HepG2 (cell line): ENCODE data around the gene ZFR. TPM values are rescaled to one million over a fixed set of nuclear protein-coding genes. Genes with fewer than 3 reads are reported as not detected.
A peak's percentile ranks its signal among the peaks of the same experiment; 100 is the strongest.

ENCODE experiments used
- DNMT1 ChIP-seq: sonication (generic); formaldehyde crosslinking; IDR thresholded peaks from 2 replicates; pipeline ENCODE4 v1.5.1; 2020; ENCODE audit warnings: mild to moderate bottlenecking, missing genetic modification reagents
- ESRRA ChIP-seq: sonication (generic); formaldehyde crosslinking; IDR thresholded peaks from 2 replicates; pipeline ENCODE4 v1.5.1; 2020; ENCODE audit warnings: mild to moderate bottlenecking, low read depth, missing genetic modification reagents
- KDM4B ChIP-seq: sonication (generic); formaldehyde crosslinking; IDR thresholded peaks from 2 replicates; pipeline ENCODE4 v1.4.0; 2020; ENCODE audit warnings: missing genetic modification reagents
- PAF1 ChIP-seq: IDR thresholded peaks from 2 replicates; pipeline ENCODE4 v1.6.1; 2016; ENCODE audit warnings: missing genetic modification reagents, missing compliant biosample characterization
- SMARCE1 ChIP-seq: fragments of 450-650 bp; IDR thresholded peaks from 2 replicates; pipeline ENCODE4 v1.6.1; 2017; ENCODE audit warnings: borderline replicate concordance
- SP2 ChIP-seq: sonication (generic); formaldehyde crosslinking; IDR thresholded peaks from 2 replicates; pipeline ENCODE4 v1.5.1; 2020; ENCODE audit warnings: mild to moderate bottlenecking, missing genetic modification reagents
- TCF7L2 ChIP-seq: IDR thresholded peaks from 2 replicates; pipeline ENCODE4 v1.6.1; 2011; ENCODE audit warnings: mild to moderate bottlenecking, low read depth, low read length, moderate library complexity
- TMF1 ChIP-seq: sonication (generic); formaldehyde crosslinking; IDR thresholded peaks from 2 replicates; pipeline ENCODE4 v1.8.1; 2022; ENCODE audit warnings: low read depth, missing genetic modification reagents
- TOPORS ChIP-seq: sonication (generic); formaldehyde crosslinking; IDR thresholded peaks from 2 replicates; pipeline ENCODE4 v1.8.0; 2023; ENCODE audit warnings: mild to moderate bottlenecking, missing genetic modification reagents
- ZFY ChIP-seq: sonication (generic); formaldehyde crosslinking; IDR thresholded peaks from 2 replicates; pipeline ENCODE4 v1.4.0; 2020; ENCODE audit warnings: missing genetic modification reagents
- ZMYM2 ChIP-seq: sonication (generic); formaldehyde crosslinking; IDR thresholded peaks from 2 replicates; pipeline ENCODE4 v1.8.0; 2022; ENCODE audit warnings: mild to moderate bottlenecking, missing genetic modification reagents
- ZNF317 ChIP-seq: sonication (generic); formaldehyde crosslinking; IDR thresholded peaks from 2 replicates; pipeline ENCODE4 v1.5.0; 2020; ENCODE audit warnings: mild to moderate bottlenecking, missing genetic modification reagents
- ZNF335 ChIP-seq: sonication (generic); formaldehyde crosslinking; IDR thresholded peaks from 2 replicates; pipeline ENCODE4 v1.4.0; 2020; ENCODE audit warnings: missing genetic modification reagents
- ZNF562 ChIP-seq: sonication (generic); formaldehyde crosslinking; IDR thresholded peaks from 2 replicates; pipeline ENCODE4 v1.8.0; 2022; ENCODE audit warnings: missing genetic modification reagents, borderline replicate concordance
- ZNF652 ChIP-seq: IDR thresholded peaks from 2 replicates; pipeline ENCODE4 v1.6.1; 2016; ENCODE audit warnings: low read depth, borderline replicate concordance
- ZNF720 ChIP-seq: sonication (generic); formaldehyde crosslinking; IDR thresholded peaks from 2 replicates; pipeline ENCODE4 v1.4.0; 2020; ENCODE audit warnings: missing genetic modification reagents
- ZNF776 ChIP-seq: sonication (generic); formaldehyde crosslinking; IDR thresholded peaks from 2 replicates; pipeline ENCODE4 v1.4.0; 2020; ENCODE audit warnings: mild to moderate bottlenecking, missing genetic modification reagents
- ZNF782 ChIP-seq: sonication (generic); formaldehyde crosslinking; IDR thresholded peaks from 2 replicates; pipeline ENCODE4 v1.4.0; 2020; ENCODE audit warnings: missing genetic modification reagents, mild to moderate bottlenecking, borderline replicate concordance
- ZNF792 ChIP-seq: IDR thresholded peaks from 2 replicates; pipeline ENCODE4 v1.6.1; 2016
- ZZZ3 ChIP-seq: sonication (generic); formaldehyde crosslinking; IDR thresholded peaks from 2 replicates; pipeline ENCODE4 v1.4.0; 2020; ENCODE audit warnings: missing genetic modification reagents, mild to moderate bottlenecking, borderline replicate concordance
- polyA plus RNA-seq, 8 experiments: library from polyadenylated mRNA; depleted of rRNA in 3 of 8; stranded (reverse) in 7 of 8; unstranded in 1 of 8; fragments of >200 nt; fragmentation: Illumina TruSeq in 4 of 8; extraction: Trizol in 4 of 8; gene quantifications; 2 replicates each; pipeline versions ENCODE4 v1.2.1 to v1.2.3, GENCODE V29; 2011 to 2016; ENCODE audit warnings: low read depth in 4 of 8, missing spikeins in 1 of 8, mixed read lengths in 1 of 8; ENCODE audit not compliant: insufficient read depth in 1 of 8
- total RNA-seq, 5 experiments: library from RNA; depleted of rRNA; stranded (reverse); fragments of >200 nt; fragmentation: Illumina TruSeq; extraction: Trizol; gene quantifications; 2 replicates each; pipeline ENCODE4 v1.2.3, GENCODE V29; 2016; ENCODE audit warnings: low read depth in 1 of 5
- TF ChIP-seq, protein P1 (sequence below): fragments of 450-650 bp; IDR thresholded peaks from 2 replicates; pipeline ENCODE4 v1.6.1; 2017; ENCODE audit warnings: mild to moderate bottlenecking
- TF ChIP-seq, protein P2 (sequence below): sonication (generic); formaldehyde crosslinking; IDR thresholded peaks from 2 replicates; pipeline ENCODE4 v1.5.0; 2020; ENCODE audit warnings: mild to moderate bottlenecking, missing genetic modification reagents

ZFR gene
- total and polyA plus RNA-seq, 2 of the 13 experiments (the other 11 are each of a cell fraction or from before 2014, with no cell fraction given): 89.0 to 92.8 TPM

DNA sequence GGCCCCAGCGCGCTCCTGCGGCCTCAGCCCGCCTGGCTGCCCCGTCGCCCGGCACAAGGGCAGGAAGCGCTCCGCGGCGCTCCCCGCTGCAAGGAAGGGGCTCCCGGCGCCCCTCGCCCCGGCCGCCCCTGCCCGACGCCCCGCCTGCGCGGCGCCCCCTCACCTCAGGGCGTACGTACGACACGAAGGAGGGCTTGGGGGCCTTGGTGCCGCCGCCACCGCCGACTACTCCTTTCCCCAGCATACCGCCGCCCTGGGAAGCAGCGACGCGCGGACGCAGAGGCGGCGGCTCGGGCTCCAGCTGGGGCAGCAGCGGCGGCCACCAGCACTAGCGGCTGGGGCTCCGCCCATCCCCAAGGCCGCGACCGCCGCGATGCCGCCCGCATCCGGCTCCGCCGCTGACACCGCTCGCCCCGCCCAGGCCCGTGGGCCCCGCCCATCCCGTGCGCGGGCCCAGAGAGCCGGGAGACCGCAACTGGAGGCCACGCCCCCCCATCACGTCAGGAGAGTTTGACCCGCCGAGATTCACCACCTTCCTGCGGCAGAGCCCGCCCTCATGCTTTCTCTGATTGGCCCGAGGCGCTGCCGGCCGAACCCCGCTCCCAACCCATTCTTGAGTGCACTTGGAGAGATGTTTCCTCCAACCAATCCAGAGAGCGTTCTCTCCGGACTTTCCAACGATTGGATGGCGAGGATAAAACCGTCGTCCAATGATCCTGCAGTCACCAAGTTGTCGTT lies 131.8 kb downstream of the ZFR start, which contains the start of gene MTMR12 (continued):
- TF ChIP-seq ZNF776 (CRISPR knock-in tag) (0 out of 2 replicates have a peak, but pooled peaks have one; percentile 54), TMF1 (CRISPR knock-in tag) (peak; percentile 50; the same call in 1 of the 2 replicates), SP2 (CRISPR knock-in tag) (peak; percentile 94), ZNF562 (CRISPR knock-in tag) (no peak), ZNF720 (CRISPR knock-in tag) (no peak), ZNF782 (no peak), DNMT1 (0 out of 2 replicates have a peak, but pooled peaks have one; percentile 69), KDM4B (no peak), ZMYM2 (no peak), TOPORS (CRISPR knock-in tag) (0 out of 2 replicates have a peak, but pooled peaks have one; percentile 33), ZNF335 (CRISPR knock-in tag) (no peak), TCF7L2 (no peak), ESRRA (CRISPR knock-in tag) (0 out of 2 replicates have a peak, but pooled peaks have one; percentile 51), ZNF317 (CRISPR knock-in tag) (0 out of 2 replicates have a peak, but pooled peaks have one; percentile 1), SMARCE1 (no peak), ZNF792 (CRISPR knock-in tag) (0 out of 2 replicates have a peak, but pooled peaks have one; percentile 22), ZZZ3 (CRISPR knock-in tag) (no peak), ZFY (CRISPR knock-in tag) (peak; percentile 81), PAF1 (no peak), ZNF652 (CRISPR knock-in tag) (no peak)
- TF ChIP-seq, protein P1, sequence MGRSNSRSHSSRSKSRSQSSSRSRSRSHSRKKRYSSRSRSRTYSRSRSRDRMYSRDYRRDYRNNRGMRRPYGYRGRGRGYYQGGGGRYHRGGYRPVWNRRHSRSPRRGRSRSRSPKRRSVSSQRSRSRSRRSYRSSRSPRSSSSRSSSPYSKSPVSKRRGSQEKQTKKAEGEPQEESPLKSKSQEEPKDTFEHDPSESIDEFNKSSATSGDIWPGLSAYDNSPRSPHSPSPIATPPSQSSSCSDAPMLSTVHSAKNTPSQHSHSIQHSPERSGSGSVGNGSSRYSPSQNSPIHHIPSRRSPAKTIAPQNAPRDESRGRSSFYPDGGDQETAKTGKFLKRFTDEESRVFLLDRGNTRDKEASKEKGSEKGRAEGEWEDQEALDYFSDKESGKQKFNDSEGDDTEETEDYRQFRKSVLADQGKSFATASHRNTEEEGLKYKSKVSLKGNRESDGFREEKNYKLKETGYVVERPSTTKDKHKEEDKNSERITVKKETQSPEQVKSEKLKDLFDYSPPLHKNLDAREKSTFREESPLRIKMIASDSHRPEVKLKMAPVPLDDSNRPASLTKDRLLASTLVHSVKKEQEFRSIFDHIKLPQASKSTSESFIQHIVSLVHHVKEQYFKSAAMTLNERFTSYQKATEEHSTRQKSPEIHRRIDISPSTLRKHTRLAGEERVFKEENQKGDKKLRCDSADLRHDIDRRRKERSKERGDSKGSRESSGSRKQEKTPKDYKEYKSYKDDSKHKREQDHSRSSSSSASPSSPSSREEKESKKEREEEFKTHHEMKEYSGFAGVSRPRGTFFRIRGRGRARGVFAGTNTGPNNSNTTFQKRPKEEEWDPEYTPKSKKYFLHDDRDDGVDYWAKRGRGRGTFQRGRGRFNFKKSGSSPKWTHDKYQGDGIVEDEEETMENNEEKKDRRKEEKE: no peak
- TF ChIP-seq, protein P2, sequence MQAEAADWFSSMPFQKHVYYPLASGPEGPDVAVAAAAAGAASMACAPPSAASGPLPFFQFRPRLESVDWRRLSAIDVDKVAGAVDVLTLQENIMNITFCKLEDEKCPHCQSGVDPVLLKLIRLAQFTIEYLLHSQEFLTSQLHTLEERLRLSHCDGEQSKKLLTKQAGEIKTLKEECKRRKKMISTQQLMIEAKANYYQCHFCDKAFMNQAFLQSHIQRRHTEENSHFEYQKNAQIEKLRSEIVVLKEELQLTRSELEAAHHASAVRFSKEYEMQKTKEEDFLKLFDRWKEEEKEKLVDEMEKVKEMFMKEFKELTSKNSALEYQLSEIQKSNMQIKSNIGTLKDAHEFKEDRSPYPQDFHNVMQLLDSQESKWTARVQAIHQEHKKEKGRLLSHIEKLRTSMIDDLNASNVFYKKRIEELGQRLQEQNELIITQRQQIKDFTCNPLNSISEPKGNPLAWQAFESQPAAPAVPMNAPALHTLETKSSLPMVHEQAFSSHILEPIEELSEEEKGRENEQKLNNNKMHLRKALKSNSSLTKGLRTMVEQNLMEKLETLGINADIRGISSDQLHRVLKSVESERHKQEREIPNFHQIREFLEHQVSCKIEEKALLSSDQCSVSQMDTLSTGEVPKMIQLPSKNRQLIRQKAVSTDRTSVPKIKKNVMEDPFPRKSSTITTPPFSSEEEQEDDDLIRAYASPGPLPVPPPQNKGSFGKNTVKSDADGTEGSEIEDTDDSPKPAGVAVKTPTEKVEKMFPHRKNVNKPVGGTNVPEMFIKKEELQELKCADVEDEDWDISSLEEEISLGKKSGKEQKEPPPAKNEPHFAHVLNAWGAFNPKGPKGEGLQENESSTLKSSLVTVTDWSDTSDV (CRISPR knock-in tag): no peak
